Measurements from ENCODE around the gene SLC4A3. TPM values are rescaled to one million over a fixed set of nuclear protein-coding genes. Genes with fewer than 3 reads are reported as not detected.

The SLC4A3 gene
- total and polyA plus RNA-seq, 2 donors (not counting 3 experiments of a cell fraction or from before 2014, with no cell fraction given) = 0.29 to 0.35 TPM

DNA sequence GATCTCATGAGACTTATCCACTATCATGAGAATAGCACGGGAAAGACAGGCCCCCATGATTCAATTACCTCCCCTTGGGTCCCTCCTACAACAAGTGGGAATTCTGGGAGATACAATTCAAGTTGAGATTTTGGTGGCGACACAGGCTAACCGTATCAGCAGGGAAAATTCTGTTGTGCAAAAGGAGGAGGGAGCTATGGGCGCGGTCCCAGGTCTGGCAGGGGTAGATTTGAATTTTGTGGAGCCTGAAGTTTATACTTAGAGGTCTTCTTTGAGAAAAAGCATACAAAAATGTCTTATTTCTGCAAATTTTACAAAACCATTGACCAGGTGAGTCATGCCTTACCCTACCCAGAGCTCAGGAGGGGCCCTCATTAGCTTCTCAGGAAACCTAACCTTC lies 36.6 kb downstream of the SLC4A3 start:
- CTCF ChIA-PET = no interaction called here
- dilution Hi-C loops (cut with MboI; ENCODE audit: extremely low pct_ligation_motif_present, low sequenced_read_pairs) = no loop called here
- Histone ChIP-seq H3K4me2 (ENCODE audit: insufficient read depth, low read length) (no peak overlapping the region), H3K9me1 (replicated peaks; ENCODE audit: control insufficient read depth, extremely low read depth, insufficient read depth, low read length) (no peaks in the 10 kb centered on the region), H2AFZ (ENCODE audit: low read depth, low read length) (no peak overlapping the region), H3K27ac (ENCODE audit: insufficient read depth, low read depth, low read length) (no peak overlapping the region), H3K9me3 (replicated peaks; ENCODE audit: control insufficient read depth, insufficient read depth, low read length) (no peaks in the 10 kb centered on the region), H3K36me3 (ENCODE audit: control insufficient read depth in 2 of 2, extremely low read depth in 1 of 2, insufficient read depth in 2 of 2, low read length in 2 of 2) (no peaks in the 10 kb centered on the region), H3K27me3 (ENCODE audit: control insufficient read depth in 2 of 2, insufficient read depth in 2 of 2, low read length in 2 of 2) (peaks cover 0 to 1% of the 10 kb centered on the region in 2 experiments), H3K79me2 (ENCODE audit: control insufficient read depth, insufficient read depth, low read length) (no peaks in the 10 kb centered on the region), H4K20me1 (replicated peaks; ENCODE audit: control insufficient read depth, extremely low read depth, insufficient read depth, low read length) (no peaks in the 10 kb centered on the region), H3K4me1 (ENCODE audit: control insufficient read depth, extremely low read depth, insufficient read depth, low read length) (no peaks in the 10 kb centered on the region), H3K4me3 (replicated peaks in 1 of 3; ENCODE audit: insufficient read depth in 1 of 3, low read depth in 1 of 3, low read length in 3 of 3) (no peak overlapping the region), H3K9ac (replicated peaks; ENCODE audit: extremely low read depth, insufficient read depth, low read length) (no peak overlapping the region)
- FAIRE-seq (no peak), DNase-seq (ENCODE audit: low read depth, low spot score) (no peak)
- intact Hi-C loops (cut with micrococcal nuclease) = no loop called here
- TF ChIP-seq POLR2AphosphoS5 (IDR thresholded peaks at IDR 0.05; ENCODE audit: insufficient read depth, low read depth, low read length) (no peak), EZH2 (IDR thresholded peaks at IDR 0.05; ENCODE audit: borderline replicate concordance, low read depth, low read length, severe bottlenecking) (no peak), MYC (IDR thresholded peaks at IDR 0.05; ENCODE audit: low read depth, low read length) (no peak), FOS (IDR thresholded peaks at IDR 0.05; ENCODE audit: borderline replicate concordance, insufficient read depth, low read length) (no peak), POLR2A (IDR thresholded peaks at IDR 0.05; ENCODE audit: low read depth, low read length) (no peak), GATA2 (IDR thresholded peaks at IDR 0.05; ENCODE audit: insufficient read depth, insufficient read length, low read depth, low read length) (no peak), JUN (IDR thresholded peaks at IDR 0.05; ENCODE audit: borderline replicate concordance, insufficient read depth, insufficient read length, low read depth) (no peak)
- TF ChIP-seq, protein P1, sequence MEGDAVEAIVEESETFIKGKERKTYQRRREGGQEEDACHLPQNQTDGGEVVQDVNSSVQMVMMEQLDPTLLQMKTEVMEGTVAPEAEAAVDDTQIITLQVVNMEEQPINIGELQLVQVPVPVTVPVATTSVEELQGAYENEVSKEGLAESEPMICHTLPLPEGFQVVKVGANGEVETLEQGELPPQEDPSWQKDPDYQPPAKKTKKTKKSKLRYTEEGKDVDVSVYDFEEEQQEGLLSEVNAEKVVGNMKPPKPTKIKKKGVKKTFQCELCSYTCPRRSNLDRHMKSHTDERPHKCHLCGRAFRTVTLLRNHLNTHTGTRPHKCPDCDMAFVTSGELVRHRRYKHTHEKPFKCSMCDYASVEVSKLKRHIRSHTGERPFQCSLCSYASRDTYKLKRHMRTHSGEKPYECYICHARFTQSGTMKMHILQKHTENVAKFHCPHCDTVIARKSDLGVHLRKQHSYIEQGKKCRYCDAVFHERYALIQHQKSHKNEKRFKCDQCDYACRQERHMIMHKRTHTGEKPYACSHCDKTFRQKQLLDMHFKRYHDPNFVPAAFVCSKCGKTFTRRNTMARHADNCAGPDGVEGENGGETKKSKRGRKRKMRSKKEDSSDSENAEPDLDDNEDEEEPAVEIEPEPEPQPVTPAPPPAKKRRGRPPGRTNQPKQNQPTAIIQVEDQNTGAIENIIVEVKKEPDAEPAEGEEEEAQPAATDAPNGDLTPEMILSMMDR (IDR thresholded peaks at IDR 0.05; ENCODE audit: extremely low read depth in 1 of 2, insufficient read depth in 1 of 2, low read depth in 1 of 2, low read length in 2 of 2) = no peak
- BruUV-seq (replicated peaks) = no TSS peak
- POLR2A ChIA-PET = no interaction called here
